Fibroblast of lung (primary cell): ENCODE data around the gene COX10.

ENCODE experiments used
- CTCF ChIP-seq, 2 donors: IDR thresholded peaks in 1 of 2; conservative IDR thresholded peaks in 1 of 2; 1 replicate in 1 of 2; 2 replicates in 1 of 2; pipeline ENCODE4 v1.5.1; 2011 to 2012; ENCODE audit warnings: low read length in 2 of 2, control low read depth in 1 of 2, inconsistent platforms in 1 of 2, low read depth in 1 of 2, mild to moderate bottlenecking in 1 of 2
- EZH2 ChIP-seq: IDR thresholded peaks from 2 replicates; pipeline ENCODE4 v1.5.1; 2012; ENCODE audit warnings: low read length, control low read depth, mild to moderate bottlenecking; ENCODE audit errors: missing control alignments

DNA sequence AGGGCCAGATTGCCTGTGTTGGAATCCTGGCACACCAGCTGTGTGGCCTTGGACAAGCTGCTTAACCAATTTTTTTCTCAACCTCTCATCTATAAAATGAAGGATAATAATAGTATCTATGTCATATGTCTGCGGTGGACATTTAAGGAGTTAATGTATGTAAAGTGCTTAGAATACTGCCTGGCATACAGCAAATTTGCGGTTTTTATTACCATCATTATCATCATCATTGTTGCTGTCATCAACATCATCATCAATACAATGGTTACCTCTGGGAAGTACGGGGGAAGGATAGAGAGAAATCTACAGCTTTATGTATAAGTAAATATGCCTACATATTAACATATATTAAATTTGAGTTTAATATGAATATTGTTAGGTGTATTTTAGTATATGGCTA is 37.1 kb upstream of the COX10 start:
- TF ChIP-seq CTCF (conservative IDR thresholded peaks at IDR 0.05 in 1 of 2, IDR thresholded peaks at IDR 0.05 in 1 of 2; ENCODE audit: low read depth in 1 of 2, low read length in 2 of 2) (no peak), EZH2 (no peak)
